GM12874 (cell line): Measurements from ENCODE around the gene CFL1.

Experiments used
- TF ChIP-seq, protein P1 (sequence below): IDR thresholded peaks from 2 replicates; pipeline ENCODE4 v1.5.1; 2011; ENCODE audit warnings: low read depth, mild to moderate bottlenecking, control low read depth, low read length, moderate library complexity; ENCODE audit not compliant: insufficient read depth

CFL1 gene

DNA sequence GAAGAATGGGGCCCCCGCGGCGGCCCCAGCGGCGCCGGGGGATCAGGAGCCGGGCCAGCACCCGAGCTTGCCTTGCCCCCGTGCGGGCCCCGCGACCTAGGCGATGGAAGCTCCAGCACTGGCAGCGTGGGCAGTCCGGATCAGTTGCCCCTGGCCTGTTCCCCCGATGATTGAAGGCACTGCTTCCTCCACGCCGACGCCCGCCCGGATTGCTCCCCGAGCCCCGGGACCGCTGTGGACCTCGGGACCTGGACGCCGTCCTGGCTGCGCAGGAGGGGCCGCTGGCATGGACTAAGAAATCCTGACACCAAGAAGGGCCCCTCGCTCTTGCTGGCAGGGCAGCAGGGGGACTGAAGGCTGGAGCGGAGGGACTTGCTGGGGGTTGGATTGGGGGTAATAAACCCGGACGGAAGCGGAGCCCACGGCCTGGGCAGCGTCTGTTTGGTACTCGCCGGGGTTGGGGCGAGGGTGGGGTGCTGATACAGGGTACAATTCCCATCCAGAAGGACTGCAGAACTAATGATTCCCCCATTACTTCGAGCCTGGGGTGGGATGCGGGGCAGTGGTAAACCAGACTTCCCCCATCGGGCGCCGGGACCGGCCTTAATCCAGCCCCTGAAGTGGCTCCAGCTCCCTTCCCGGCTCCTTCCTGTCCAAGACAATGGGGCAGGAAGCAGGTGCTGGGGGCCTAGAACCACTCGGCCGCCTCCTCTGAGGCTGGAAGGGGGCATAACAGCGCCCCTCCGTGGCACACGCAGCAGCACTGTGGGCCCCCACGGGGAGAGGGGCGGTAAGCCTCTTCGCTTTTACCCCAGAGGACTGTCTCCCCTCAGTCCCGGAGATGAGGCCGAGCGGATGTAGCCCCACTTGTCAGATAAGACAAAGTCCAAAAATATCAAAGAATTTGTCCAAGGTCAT, 33.5 kb upstream of the CFL1 start:
- TF ChIP-seq, protein P1, sequence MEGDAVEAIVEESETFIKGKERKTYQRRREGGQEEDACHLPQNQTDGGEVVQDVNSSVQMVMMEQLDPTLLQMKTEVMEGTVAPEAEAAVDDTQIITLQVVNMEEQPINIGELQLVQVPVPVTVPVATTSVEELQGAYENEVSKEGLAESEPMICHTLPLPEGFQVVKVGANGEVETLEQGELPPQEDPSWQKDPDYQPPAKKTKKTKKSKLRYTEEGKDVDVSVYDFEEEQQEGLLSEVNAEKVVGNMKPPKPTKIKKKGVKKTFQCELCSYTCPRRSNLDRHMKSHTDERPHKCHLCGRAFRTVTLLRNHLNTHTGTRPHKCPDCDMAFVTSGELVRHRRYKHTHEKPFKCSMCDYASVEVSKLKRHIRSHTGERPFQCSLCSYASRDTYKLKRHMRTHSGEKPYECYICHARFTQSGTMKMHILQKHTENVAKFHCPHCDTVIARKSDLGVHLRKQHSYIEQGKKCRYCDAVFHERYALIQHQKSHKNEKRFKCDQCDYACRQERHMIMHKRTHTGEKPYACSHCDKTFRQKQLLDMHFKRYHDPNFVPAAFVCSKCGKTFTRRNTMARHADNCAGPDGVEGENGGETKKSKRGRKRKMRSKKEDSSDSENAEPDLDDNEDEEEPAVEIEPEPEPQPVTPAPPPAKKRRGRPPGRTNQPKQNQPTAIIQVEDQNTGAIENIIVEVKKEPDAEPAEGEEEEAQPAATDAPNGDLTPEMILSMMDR = peak; percentile 67

DNA sequence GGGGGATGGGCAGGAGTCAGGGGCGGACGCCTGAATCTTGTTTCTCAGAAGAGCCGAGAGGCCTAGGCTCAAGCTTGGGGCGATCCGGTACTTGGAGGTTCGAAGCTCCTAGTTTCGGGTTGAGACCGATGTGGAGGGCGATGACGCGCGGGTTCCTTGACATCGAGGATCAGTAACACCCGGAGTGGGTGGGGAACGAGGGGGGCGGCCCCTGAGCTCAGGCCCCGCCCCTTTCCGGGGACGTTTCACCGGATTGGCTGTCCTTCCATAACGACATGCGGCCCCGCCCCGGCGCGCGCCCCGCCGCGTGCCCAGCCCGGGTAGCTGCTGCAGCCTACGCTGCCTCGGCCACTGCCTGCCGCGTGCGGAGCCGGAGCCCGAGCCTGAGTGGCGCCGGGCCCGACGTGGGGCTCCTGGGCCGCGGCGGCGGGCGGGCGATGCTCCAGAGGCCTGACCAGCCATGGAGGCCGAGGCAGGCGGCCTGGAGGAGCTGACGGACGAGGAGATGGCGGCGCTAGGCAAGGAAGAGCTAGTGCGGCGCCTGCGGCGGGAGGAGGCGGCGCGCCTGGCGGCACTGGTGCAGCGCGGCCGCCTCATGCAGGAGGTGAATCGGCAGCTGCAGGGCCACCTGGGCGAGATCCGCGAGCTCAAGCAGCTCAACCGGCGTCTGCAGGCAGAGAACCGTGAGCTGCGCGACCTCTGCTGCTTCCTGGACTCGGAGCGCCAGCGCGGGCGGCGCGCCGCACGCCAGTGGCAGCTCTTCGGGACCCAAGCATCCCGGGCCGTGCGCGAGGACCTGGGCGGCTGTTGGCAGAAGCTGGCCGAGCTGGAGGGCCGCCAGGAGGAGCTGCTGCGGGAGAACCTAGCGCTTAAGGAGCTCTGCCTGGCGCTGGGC, 32.6 kb upstream of the CFL1 start, which contains the start of gene CCDC85B:
TSS of gene CCDC85B (plus strand) at position 350 of the 895 bp plus-strand sequence. CDS start at position 461, 111 bp downstream.
- TF ChIP-seq, protein P1 = 0 out of 2 replicates have a peak, but pooled peaks have one; percentile 4

GRCh38 chr11:65888163-65888814, 30.3 kb upstream of the CFL1 start, which contains the start of gene FIBP:
TSS of gene FIBP (minus strand) at chr11:65888471. CDS start at chr11:65888418, 53 bp downstream.
- TF ChIP-seq, protein P1 = peak; percentile 91

DNA sequence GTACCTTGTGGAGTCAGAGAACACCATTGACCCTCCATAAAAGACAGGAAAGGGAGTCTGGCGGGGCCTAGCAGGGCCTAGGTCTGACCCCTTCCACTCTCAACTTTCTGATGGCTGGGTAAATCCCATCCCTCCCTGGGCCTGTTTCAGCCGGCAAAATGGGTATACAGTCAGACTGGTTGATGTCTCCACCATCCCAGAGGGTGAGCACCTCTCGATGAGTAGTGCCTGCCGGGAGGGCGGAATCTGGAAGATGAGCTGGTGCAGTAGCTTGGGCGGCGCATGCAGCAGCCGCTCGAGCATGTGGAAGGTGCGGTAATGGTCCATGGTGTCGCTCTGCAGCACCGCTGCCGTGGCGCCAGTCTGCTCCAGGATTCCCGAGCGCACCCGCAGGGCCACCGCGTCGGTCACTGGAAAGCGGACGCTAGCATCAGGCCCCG, 29.8 kb upstream of the CFL1 start:
- TF ChIP-seq, protein P1 = no peak

- TF ChIP-seq, protein P1 = no peak
Measured at GRCh38 chr11:65886826-65887722, 29.1 kb upstream of the CFL1 start.

DNA sequence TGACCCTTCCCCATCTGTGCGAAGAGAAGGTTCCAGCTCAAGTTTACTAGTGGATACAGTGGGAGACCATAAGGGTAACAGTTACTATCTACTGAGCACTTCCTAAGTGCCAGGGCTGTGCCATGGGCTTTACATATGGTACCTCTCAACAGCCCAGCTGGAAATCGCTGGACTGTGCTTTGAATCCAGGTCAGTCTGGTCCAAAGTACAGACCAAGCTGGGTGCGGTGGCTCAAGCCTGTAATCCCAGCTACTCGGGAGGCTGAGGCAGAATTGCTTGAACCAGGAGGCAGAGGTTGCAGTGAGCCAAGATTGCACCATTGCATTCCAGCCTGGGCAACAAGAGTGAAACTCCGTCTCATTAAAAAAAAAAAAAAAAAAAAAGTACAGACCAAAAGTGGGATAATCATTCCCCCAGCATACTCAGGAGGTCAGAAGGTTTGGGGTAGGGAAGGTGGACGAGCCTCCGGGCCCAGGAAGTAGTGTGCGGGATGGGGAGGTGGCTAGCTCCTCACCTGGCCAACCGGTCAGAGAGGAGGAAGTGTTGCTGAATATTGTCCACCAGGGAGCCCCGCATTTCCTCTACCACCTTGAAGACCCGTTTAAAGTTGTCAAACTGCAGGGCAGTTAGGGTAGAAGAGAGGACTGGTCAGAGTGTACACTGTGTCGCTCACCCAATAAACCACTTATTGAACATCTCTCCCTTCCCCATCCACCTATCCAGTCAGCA, 28.0 kb upstream of the CFL1 start:
- TF ChIP-seq, protein P1 = no peak
